Tibial artery (tissue), 4 donors: ENCODE data around the gene SPSB1.

ENCODE experiments used
- DNase-seq, 2 donors: peaks; one replicate each; pipeline ENCODE4 v3.0.0-alpha.2; 2019
- H3K27ac ChIP-seq, 2 donors: fragments of 200-600 bp; sonication (generic) in 1 of 2; 1 replicate in 1 of 2; 2 replicates in 1 of 2; pipeline ENCODE4 v1.5.1; 2018 to 2019; ENCODE audit warnings: mild to moderate bottlenecking in 1 of 2
- H3K27me3 ChIP-seq, 2 donors: fragments of 200-600 bp; sonication (generic) in 1 of 2; one replicate each; pipeline versions ENCODE4 v1.5.1 to v1.6.0; 2016 to 2019
- H3K36me3 ChIP-seq, 3 donors: fragments of 200-600 bp; sonication (generic) in 2 of 3; one replicate each; pipeline ENCODE4 v1.5.1; 2016 to 2019; ENCODE audit warnings: mild to moderate bottlenecking in 2 of 3
- H3K4me1 ChIP-seq, 4 donors: fragments of 200-600 bp; sonication (generic) in 2 of 4; 1 replicate in 3 of 4; 2 replicates in 1 of 4; pipeline ENCODE4 v1.5.1; 2016 to 2019
- H3K4me3 ChIP-seq, 2 donors: fragments of 200-600 bp; sonication (generic) in 1 of 2; 1 replicate in 1 of 2; 2 replicates in 1 of 2; pipeline ENCODE4 v1.5.1; 2018 to 2019; ENCODE audit warnings: mild to moderate bottlenecking in 2 of 2
- H3K9me3 ChIP-seq, 3 donors: fragments of 200-600 bp; sonication (generic) in 1 of 3; one replicate each; pipeline ENCODE4 v1.5.1; 2016 to 2019
- CTCF ChIP-seq, 2 experiments: fragments of 200-600 bp in 1 of 2; fragments of 450-650 bp in 1 of 2; IDR thresholded peaks; one replicate each; pipeline ENCODE4 v1.5.1; 2017 to 2019; ENCODE audit warnings: antibody characterized with exemption in 2 of 2, mild to moderate bottlenecking in 1 of 2, moderate library complexity in 1 of 2
- intact Hi-C: fragments of 100-400 bp; cut with DNase I; formaldehyde crosslinking; loops from one replicate; pipeline ENCODE4 v1.15.0; 2023; ENCODE audit warnings: low total_unique reads

Gene SPSB1

GRCh38 chr1:9281071-9281827 lies 11.4 kb upstream of the SPSB1 start:
- H3K27ac ChIP-seq, result no peak overlapping the region
- no peak for DNase-seq

GRCh38 chr1:9281908-9282695 lies 10.6 kb upstream of the SPSB1 start:
- Histone ChIP-seq H3K4me3 (no peak overlapping the region), H3K36me3 (no peaks in the 10 kb centered on the region), H3K27ac (no peak overlapping the region), H3K27me3 (peaks cover 0 to 8% of the 10 kb centered on the region in 2 donors), H3K4me1 (peaks cover 0 to 37% (median 15%) of the 10 kb centered on the region in 4 donors), H3K9me3 (peaks cover 0 to 23% (median 0%) of the 10 kb centered on the region in 3 donors)
- intact Hi-C loops, result no loop called here
- no peak for DNase-seq
- no peak for TF ChIP-seq CTCF (IDR thresholded peaks at IDR 0.05)

More at GRCh38 chr1:9281071-9281827, 11.4 kb upstream of the SPSB1 start:
- Histone ChIP-seq H3K36me3 (no peaks in the 10 kb centered on the region), H3K27me3 (peaks cover 0 to 8% of the 10 kb centered on the region in 2 donors), H3K4me1 (peaks cover 0 to 37% (median 15%) of the 10 kb centered on the region in 4 donors), H3K4me3 (no peak overlapping the region), H3K9me3 (peaks cover 0 to 16% (median 0%) of the 10 kb centered on the region in 3 donors)
- intact Hi-C loops, result no loop called here
- TF ChIP-seq CTCF (IDR thresholded peaks at IDR 0.05), result no peak

- H3K9me3 ChIP-seq, result peaks cover 0 to 28% (median 3%) of the 10 kb centered on the region in 3 donors
- DNase-seq, result no peak
- intact Hi-C loops, result no loop called here
- TF ChIP-seq CTCF (IDR thresholded peaks at IDR 0.05), result no peak
- H3K4me3 ChIP-seq, result no peak overlapping the region
- H3K27ac ChIP-seq, result no peak overlapping the region
- no peaks in the 10 kb centered on the region for H3K36me3 ChIP-seq
- H3K27me3 ChIP-seq, result peaks cover 0 to 8% of the 10 kb centered on the region in 2 donors
- H3K4me1 ChIP-seq, result peaks cover 0 to 35% (median 15%) of the 10 kb centered on the region in 4 donors
Observed at GRCh38 chr1:9282696-9282955, 10.1 kb upstream of the SPSB1 start.

- intact Hi-C loops, result no loop called here
Observed at GRCh38 chr1:9284061-9284460, 8.6 kb upstream of the SPSB1 start.

GRCh38 chr1:9286556-9286955 lies 6.1 kb upstream of the SPSB1 start:
- no peak for DNase-seq
- H3K27me3 ChIP-seq, result peaks cover 0 to 6% of the 10 kb centered on the region in 2 donors
- no peaks in the 10 kb centered on the region for H3K36me3 ChIP-seq
- no peak overlapping the region for H3K4me3 ChIP-seq
- TF ChIP-seq CTCF (IDR thresholded peaks at IDR 0.05), result no peak
- H3K27ac ChIP-seq, result no peak overlapping the region
- intact Hi-C loops, result loop anchor here (5.0 kb wide), 1 partner anchor 206 kb away; no protein-coding TSS in a partner anchor
- peaks cover 6 to 27% (median 16%) of the 10 kb centered on the region in 4 donors for H3K4me1 ChIP-seq
- peaks cover 0 to 42% (median 12%) of the 10 kb centered on the region in 3 donors for H3K9me3 ChIP-seq

More at GRCh38 chr1:9284061-9284460, 8.6 kb upstream of the SPSB1 start:
- Histone ChIP-seq H3K27ac (no peak overlapping the region), H3K4me1 (peaks cover 0 to 23% (median 10%) of the 10 kb centered on the region in 4 donors), H3K4me3 (no peak overlapping the region), H3K27me3 (peaks cover 0 to 8% of the 10 kb centered on the region in 2 donors), H3K36me3 (no peaks in the 10 kb centered on the region), H3K9me3 (peaks cover 0 to 42% (median 12%) of the 10 kb centered on the region in 3 donors)
- TF ChIP-seq CTCF (IDR thresholded peaks at IDR 0.05), result no peak
- DNase-seq, result no peak
